Fibroblast of lung (primary cell): ENCODE measurements around the gene CTSK. TPM values are rescaled to one million over a fixed set of nuclear protein-coding genes. Genes with fewer than 3 reads are reported as not detected.
"Not testable (repeated sequence)": the region's sequence is repeated elsewhere in the genome, so short reads cannot be mapped to it uniquely, and the experiment has no call there.

ENCODE experiments used
- DNase-seq, 2 donors: peaks; one replicate each; pipeline versions ENCODE4 v3.0.0 to v3.0.0-alpha.2; 2010; ENCODE audit warnings: low read depth in 2 of 2
- H2AFZ ChIP-seq: 2 replicates; pipeline ENCODE4 v1.5.1; 2012; ENCODE audit warnings: low read length, control low read depth, inconsistent platforms
- H3K27ac ChIP-seq: 2 replicates; pipeline ENCODE4 v1.5.1; 2011; ENCODE audit warnings: low read length, control low read depth; ENCODE audit not compliant: insufficient read depth
- H3K27me3 ChIP-seq: 2 replicates; pipeline ENCODE4 v1.5.1; 2011; ENCODE audit warnings: mild to moderate bottlenecking, low read length; ENCODE audit not compliant: control insufficient read depth, insufficient read depth
- H3K36me3 ChIP-seq: 2 replicates; pipeline ENCODE4 v1.5.1; 2011; ENCODE audit warnings: low read length; ENCODE audit not compliant: control insufficient read depth, insufficient read depth
- H3K4me1 ChIP-seq: 2 replicates; pipeline ENCODE4 v1.5.1; 2011; ENCODE audit warnings: low read length; ENCODE audit not compliant: control insufficient read depth, insufficient read depth; ENCODE audit errors: extremely low read depth
- H3K4me2 ChIP-seq: 2 replicates; pipeline ENCODE4 v1.5.1; 2011; ENCODE audit warnings: low read length, control low read depth; ENCODE audit not compliant: insufficient read depth; ENCODE audit errors: extremely low read depth
- H3K4me3 ChIP-seq, 4 experiments: fragments of 200-600 bp in 1 of 4; sonication (generic) in 1 of 4; replicated peaks in 1 of 4; 2 replicates each; pipeline ENCODE4 v1.5.1; 2011 to 2016; ENCODE audit warnings: low read length in 4 of 4, low read depth in 3 of 4, mild to moderate bottlenecking in 3 of 4, control low read depth in 2 of 4, inconsistent platforms in 1 of 4, mixed read lengths in 1 of 4; ENCODE audit not compliant: insufficient read depth in 1 of 4; ENCODE audit errors: control extremely low read depth in 1 of 4
- H3K79me2 ChIP-seq: 2 replicates; pipeline ENCODE4 v1.5.1; 2012; ENCODE audit warnings: mild to moderate bottlenecking, low read length, inconsistent platforms; ENCODE audit not compliant: control insufficient read depth, insufficient read depth
- H3K9ac ChIP-seq: 2 replicates; pipeline ENCODE4 v1.5.1; 2011; ENCODE audit warnings: mild to moderate bottlenecking, low read length, control low read depth; ENCODE audit not compliant: insufficient read depth
- H3K9me3 ChIP-seq: 2 replicates; pipeline ENCODE4 v1.5.1; 2012; ENCODE audit warnings: low read depth, low read length; ENCODE audit not compliant: control insufficient read depth, insufficient read depth
- H4K20me1 ChIP-seq: 2 replicates; pipeline ENCODE4 v1.5.1; 2011; ENCODE audit warnings: low read length; ENCODE audit not compliant: control insufficient read depth, insufficient read depth; ENCODE audit errors: extremely low read depth
- CTCF ChIP-seq, 2 donors: IDR thresholded peaks in 1 of 2; conservative IDR thresholded peaks in 1 of 2; 1 replicate in 1 of 2; 2 replicates in 1 of 2; pipeline ENCODE4 v1.5.1; 2011 to 2012; ENCODE audit warnings: low read length in 2 of 2, control low read depth in 1 of 2, inconsistent platforms in 1 of 2, low read depth in 1 of 2, mild to moderate bottlenecking in 1 of 2
- EZH2 ChIP-seq: IDR thresholded peaks from 2 replicates; pipeline ENCODE4 v1.5.1; 2012; ENCODE audit warnings: low read length, control low read depth, mild to moderate bottlenecking; ENCODE audit errors: missing control alignments
- polyA plus RNA-seq, 2 donors: library from polyadenylated mRNA; depleted of rRNA in 1 of 2; stranded (reverse) in 1 of 2; unstranded in 1 of 2; fragments of >200 nt; gene quantifications; 2 replicates each; pipeline ENCODE4 v1.2.1, GENCODE V29; 2011 to 2012; ENCODE audit warnings: missing spikeins in 1 of 2
- total RNA-seq: library from RNA; depleted of rRNA; stranded (reverse); fragments of >200 nt; gene quantifications from 2 replicates; pipeline ENCODE4 v1.2.1, GENCODE V29; 2014

Gene CTSK
- total and polyA plus RNA-seq, 2 donors (not counting 1 experiment from before 2014, with no cell fraction given), result 209 to 461 TPM

DNA sequence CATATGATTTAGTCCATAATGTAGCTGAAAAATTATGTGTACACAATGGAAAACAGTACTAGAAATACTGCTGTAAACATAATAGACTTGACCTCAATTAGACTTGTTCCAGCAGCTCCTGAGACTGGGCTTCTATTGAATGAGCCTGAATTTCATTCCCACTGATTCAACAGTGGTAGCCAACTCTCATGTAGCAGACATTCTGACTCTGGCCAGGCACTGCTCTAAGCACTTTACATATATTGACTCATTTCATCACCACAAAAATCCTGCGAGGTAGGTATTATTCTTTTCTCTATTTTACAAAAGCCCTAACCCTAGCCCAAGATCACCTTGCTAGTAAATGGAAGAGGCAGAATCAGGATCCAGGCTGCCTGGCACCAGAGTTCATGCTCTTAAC, 29.7 kb downstream of the CTSK start:
- Histone ChIP-seq H3K4me3 (no peak overlapping the region), H3K9me3 (no peaks in the 10 kb centered on the region), H3K36me3 (no peaks in the 10 kb centered on the region), H3K27me3 (no peaks in the 10 kb centered on the region), H4K20me1 (no peaks in the 10 kb centered on the region), H3K79me2 (no peaks in the 10 kb centered on the region), H3K4me1 (no peaks in the 10 kb centered on the region), H3K4me2 (no peak overlapping the region), H3K27ac (no peak overlapping the region), H2AFZ (no peak overlapping the region), H3K9ac (no peak overlapping the region)
- TF ChIP-seq EZH2, result no peak
- TF ChIP-seq CTCF (conservative IDR thresholded peaks at IDR 0.05 in 1 of 2, IDR thresholded peaks at IDR 0.05 in 1 of 2; ENCODE audit: low read depth in 1 of 2, low read length in 2 of 2), result no peak
- DNase-seq, result peak in 1 of 2 donors; percentile 19

DNA sequence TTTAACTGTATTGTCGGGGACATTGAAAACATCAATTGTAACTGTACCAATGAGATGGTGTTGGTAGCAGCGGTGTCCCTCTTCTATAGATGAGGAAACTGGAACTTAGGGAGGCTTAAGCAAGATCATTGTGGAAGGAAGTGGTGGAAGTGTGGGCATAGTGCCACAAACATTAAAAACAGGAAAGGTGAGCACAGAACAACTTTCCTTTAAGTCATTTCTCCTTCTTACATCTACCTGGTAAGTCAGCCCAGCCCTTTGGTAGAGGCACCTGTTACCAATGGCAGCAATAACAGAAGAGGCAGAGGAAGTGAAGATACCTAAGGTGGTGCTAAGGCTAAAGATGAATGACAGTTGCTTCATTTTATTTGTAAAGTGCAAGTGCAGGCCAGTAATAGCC, 30.5 kb downstream of the CTSK start:
- DNase-seq, result no peak
- Histone ChIP-seq H3K9me3 (no peaks in the 10 kb centered on the region), H3K9ac (no peak overlapping the region), H3K4me1 (no peaks in the 10 kb centered on the region), H4K20me1 (no peaks in the 10 kb centered on the region), H3K27me3 (no peaks in the 10 kb centered on the region), H3K27ac (no peak overlapping the region), H2AFZ (no peak overlapping the region), H3K79me2 (no peaks in the 10 kb centered on the region), H3K4me3 (no peak overlapping the region), H3K36me3 (no peaks in the 10 kb centered on the region), H3K4me2 (no peak overlapping the region)
- TF ChIP-seq CTCF (conservative IDR thresholded peaks at IDR 0.05 in 1 of 2, IDR thresholded peaks at IDR 0.05 in 1 of 2; ENCODE audit: low read depth in 1 of 2, low read length in 2 of 2) (no peak), EZH2 (no peak)

- not testable (repeated sequence) for H3K36me3 ChIP-seq, H3K9ac ChIP-seq, H3K79me2 ChIP-seq, H3K9me3 ChIP-seq, H2AFZ ChIP-seq, H3K27ac ChIP-seq, H3K4me3 ChIP-seq, H3K4me2 ChIP-seq, H3K27me3 ChIP-seq, H3K4me1 ChIP-seq, H4K20me1 ChIP-seq, DNase-seq
Measured at GRCh38 chr1:150775931-150776505, 32.0 kb downstream of the CTSK start.
